Right lobe of liver (tissue), 4 donors: Measurements from ENCODE around the gene EPHB1.

Experiments used
- CTCF ChIP-seq, 4 donors: fragments of 200-600 bp in 3 of 4; fragments of 450-650 bp in 1 of 4; IDR thresholded peaks; one replicate each; pipeline versions ENCODE4 v1.5.1 to v1.8.0; 2016 to 2022; ENCODE audit warnings: antibody characterized with exemption in 4 of 4, mild to moderate bottlenecking in 2 of 4
- POLR2A ChIP-seq: fragments of 450-650 bp; IDR thresholded peaks from one replicate; pipeline ENCODE4 v1.6.1; 2017; ENCODE audit warnings: antibody characterized with exemption, mild to moderate bottlenecking
- donor health status: DM: no; HTN: no; CAD: no.
- donor health status: DM: no; HTN: no; CAD: no.
- donor health status: DM: no; HTN: yes; CAD: no.

DNA sequence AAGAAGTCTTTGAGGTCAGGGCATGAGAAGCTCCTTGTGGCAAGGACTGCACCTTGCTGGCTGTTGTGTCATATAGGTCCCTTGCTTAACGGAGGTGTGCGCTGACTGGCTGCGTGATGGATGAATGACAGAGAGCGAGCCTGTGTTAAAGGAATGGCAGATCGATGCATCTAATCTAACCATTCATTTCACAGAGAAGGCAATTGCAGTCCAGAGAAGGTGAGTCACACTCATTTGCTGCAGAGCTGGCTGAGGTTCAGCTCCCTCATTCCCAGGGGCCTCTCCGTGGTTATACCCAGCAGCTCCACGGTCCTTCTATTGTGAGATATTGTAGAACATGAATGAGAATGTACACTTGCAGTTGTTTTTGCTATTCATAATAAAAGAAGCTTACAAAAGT, 289.3 kb downstream of the EPHB1 start:
- TF ChIP-seq CTCF (IDR thresholded peaks at IDR 0.05): no peak
- TF ChIP-seq POLR2A: no peak
